Fibroblast of lung (primary cell): ENCODE data around the gene GRID1. TPM values are rescaled to one million over a fixed set of nuclear protein-coding genes. Genes with fewer than 3 reads are reported as not detected.

ENCODE experiments used
- DNase-seq, 2 donors: peaks; one replicate each; pipeline versions ENCODE4 v3.0.0 to v3.0.0-alpha.2; 2010; ENCODE audit warnings: low read depth in 2 of 2
- H2AFZ ChIP-seq: 2 replicates; pipeline ENCODE4 v1.5.1; 2012; ENCODE audit warnings: low read length, control low read depth, inconsistent platforms
- H3K27ac ChIP-seq: 2 replicates; pipeline ENCODE4 v1.5.1; 2011; ENCODE audit warnings: low read length, control low read depth; ENCODE audit not compliant: insufficient read depth
- H3K27me3 ChIP-seq: 2 replicates; pipeline ENCODE4 v1.5.1; 2011; ENCODE audit warnings: mild to moderate bottlenecking, low read length; ENCODE audit not compliant: control insufficient read depth, insufficient read depth
- H3K36me3 ChIP-seq: 2 replicates; pipeline ENCODE4 v1.5.1; 2011; ENCODE audit warnings: low read length; ENCODE audit not compliant: control insufficient read depth, insufficient read depth
- H3K4me1 ChIP-seq: 2 replicates; pipeline ENCODE4 v1.5.1; 2011; ENCODE audit warnings: low read length; ENCODE audit not compliant: control insufficient read depth, insufficient read depth; ENCODE audit errors: extremely low read depth
- H3K4me2 ChIP-seq: 2 replicates; pipeline ENCODE4 v1.5.1; 2011; ENCODE audit warnings: low read length, control low read depth; ENCODE audit not compliant: insufficient read depth; ENCODE audit errors: extremely low read depth
- H3K4me3 ChIP-seq, 4 experiments: fragments of 200-600 bp in 1 of 4; sonication (generic) in 1 of 4; replicated peaks in 1 of 4; 2 replicates each; pipeline ENCODE4 v1.5.1; 2011 to 2016; ENCODE audit warnings: low read length in 4 of 4, low read depth in 3 of 4, mild to moderate bottlenecking in 3 of 4, control low read depth in 2 of 4, inconsistent platforms in 1 of 4, mixed read lengths in 1 of 4; ENCODE audit not compliant: insufficient read depth in 1 of 4; ENCODE audit errors: control extremely low read depth in 1 of 4
- H3K79me2 ChIP-seq: 2 replicates; pipeline ENCODE4 v1.5.1; 2012; ENCODE audit warnings: mild to moderate bottlenecking, low read length, inconsistent platforms; ENCODE audit not compliant: control insufficient read depth, insufficient read depth
- H3K9ac ChIP-seq: 2 replicates; pipeline ENCODE4 v1.5.1; 2011; ENCODE audit warnings: mild to moderate bottlenecking, low read length, control low read depth; ENCODE audit not compliant: insufficient read depth
- H3K9me3 ChIP-seq: 2 replicates; pipeline ENCODE4 v1.5.1; 2012; ENCODE audit warnings: low read depth, low read length; ENCODE audit not compliant: control insufficient read depth, insufficient read depth
- H4K20me1 ChIP-seq: 2 replicates; pipeline ENCODE4 v1.5.1; 2011; ENCODE audit warnings: low read length; ENCODE audit not compliant: control insufficient read depth, insufficient read depth; ENCODE audit errors: extremely low read depth
- EZH2 ChIP-seq: IDR thresholded peaks from 2 replicates; pipeline ENCODE4 v1.5.1; 2012; ENCODE audit warnings: low read length, control low read depth, mild to moderate bottlenecking; ENCODE audit errors: missing control alignments
- polyA plus RNA-seq, 2 donors: library from polyadenylated mRNA; depleted of rRNA in 1 of 2; stranded (reverse) in 1 of 2; unstranded in 1 of 2; fragments of >200 nt; gene quantifications; 2 replicates each; pipeline ENCODE4 v1.2.1, GENCODE V29; 2011 to 2012; ENCODE audit warnings: missing spikeins in 1 of 2
- total RNA-seq: library from RNA; depleted of rRNA; stranded (reverse); fragments of >200 nt; gene quantifications from 2 replicates; pipeline ENCODE4 v1.2.1, GENCODE V29; 2014
- TF ChIP-seq, protein P1 (sequence below), 2 donors: IDR thresholded peaks in 1 of 2; conservative IDR thresholded peaks in 1 of 2; 1 replicate in 1 of 2; 2 replicates in 1 of 2; pipeline ENCODE4 v1.5.1; 2011 to 2012; ENCODE audit warnings: low read length in 2 of 2, control low read depth in 1 of 2, inconsistent platforms in 1 of 2, low read depth in 1 of 2, mild to moderate bottlenecking in 1 of 2

The GRID1 gene
- total and polyA plus RNA-seq, 2 donors (not counting 1 experiment from before 2014, with no cell fraction given): 0.03 to 0.33 TPM

GRCh38 chr10:85658518-85658917 is 708.1 kb downstream of the GRID1 start:
- H3K4me1 ChIP-seq: no peaks in the 10 kb centered on the region
- H2AFZ ChIP-seq: no peak overlapping the region
- no peaks in the 10 kb centered on the region for H4K20me1 ChIP-seq
- TF ChIP-seq, protein P1, sequence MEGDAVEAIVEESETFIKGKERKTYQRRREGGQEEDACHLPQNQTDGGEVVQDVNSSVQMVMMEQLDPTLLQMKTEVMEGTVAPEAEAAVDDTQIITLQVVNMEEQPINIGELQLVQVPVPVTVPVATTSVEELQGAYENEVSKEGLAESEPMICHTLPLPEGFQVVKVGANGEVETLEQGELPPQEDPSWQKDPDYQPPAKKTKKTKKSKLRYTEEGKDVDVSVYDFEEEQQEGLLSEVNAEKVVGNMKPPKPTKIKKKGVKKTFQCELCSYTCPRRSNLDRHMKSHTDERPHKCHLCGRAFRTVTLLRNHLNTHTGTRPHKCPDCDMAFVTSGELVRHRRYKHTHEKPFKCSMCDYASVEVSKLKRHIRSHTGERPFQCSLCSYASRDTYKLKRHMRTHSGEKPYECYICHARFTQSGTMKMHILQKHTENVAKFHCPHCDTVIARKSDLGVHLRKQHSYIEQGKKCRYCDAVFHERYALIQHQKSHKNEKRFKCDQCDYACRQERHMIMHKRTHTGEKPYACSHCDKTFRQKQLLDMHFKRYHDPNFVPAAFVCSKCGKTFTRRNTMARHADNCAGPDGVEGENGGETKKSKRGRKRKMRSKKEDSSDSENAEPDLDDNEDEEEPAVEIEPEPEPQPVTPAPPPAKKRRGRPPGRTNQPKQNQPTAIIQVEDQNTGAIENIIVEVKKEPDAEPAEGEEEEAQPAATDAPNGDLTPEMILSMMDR (conservative IDR thresholded peaks at IDR 0.05 in 1 of 2, IDR thresholded peaks at IDR 0.05 in 1 of 2; ENCODE audit: low read depth in 1 of 2, low read length in 2 of 2): no peak
- TF ChIP-seq EZH2: no peak
- H3K9ac ChIP-seq: no peak overlapping the region
- no peak for DNase-seq
- H3K79me2 ChIP-seq: no peaks in the 10 kb centered on the region
- no peaks in the 10 kb centered on the region for H3K36me3 ChIP-seq
- no peaks in the 10 kb centered on the region for H3K9me3 ChIP-seq
- H3K4me2 ChIP-seq: no peak overlapping the region
- no peaks in the 10 kb centered on the region for H3K27me3 ChIP-seq
- H3K4me3 ChIP-seq: no peak overlapping the region
- H3K27ac ChIP-seq: no peak overlapping the region

GRCh38 chr10:85657476-85658113 is 709.0 kb downstream of the GRID1 start:
- no peak overlapping the region for H3K4me2 ChIP-seq
- H3K36me3 ChIP-seq: no peaks in the 10 kb centered on the region
- H3K4me1 ChIP-seq: no peaks in the 10 kb centered on the region
- no peak overlapping the region for H3K9ac ChIP-seq
- no peaks in the 10 kb centered on the region for H3K79me2 ChIP-seq
- no peak overlapping the region for H3K4me3 ChIP-seq
- no peak for TF ChIP-seq EZH2
- TF ChIP-seq, protein P1 (conservative IDR thresholded peaks at IDR 0.05 in 1 of 2, IDR thresholded peaks at IDR 0.05 in 1 of 2; ENCODE audit: low read depth in 1 of 2, low read length in 2 of 2): no peak
- no peaks in the 10 kb centered on the region for H3K9me3 ChIP-seq
- no peak overlapping the region for H2AFZ ChIP-seq
- no peak for DNase-seq
- H3K27me3 ChIP-seq: no peaks in the 10 kb centered on the region
- no peak overlapping the region for H3K27ac ChIP-seq
- no peaks in the 10 kb centered on the region for H4K20me1 ChIP-seq

GRCh38 chr10:85655411-85655810 is 711.2 kb downstream of the GRID1 start:
- Histone ChIP-seq H3K27me3 (no peaks in the 10 kb centered on the region), H3K4me3 (no peak overlapping the region), H3K79me2 (no peaks in the 10 kb centered on the region), H3K9ac (no peak overlapping the region), H3K4me1 (no peaks in the 10 kb centered on the region), H3K4me2 (no peak overlapping the region), H3K36me3 (no peaks in the 10 kb centered on the region), H4K20me1 (no peaks in the 10 kb centered on the region), H3K27ac (no peak overlapping the region), H2AFZ (no peak overlapping the region), H3K9me3 (no peaks in the 10 kb centered on the region)
- DNase-seq: peak in 1 of 2 donors; percentile 54
- no peak for TF ChIP-seq EZH2
- TF ChIP-seq, protein P1 (conservative IDR thresholded peaks at IDR 0.05 in 1 of 2, IDR thresholded peaks at IDR 0.05 in 1 of 2; ENCODE audit: low read depth in 1 of 2, low read length in 2 of 2): no peak
